ENCODE measurements around the gene IDH1.
"Not testable (repeated sequence)": the region's sequence is repeated elsewhere in the genome, so short reads cannot be mapped to it uniquely, and the experiment has no call there.

The IDH1 gene

GRCh38 chr2:208278549-208278948, 23.7 kb upstream of the IDH1 start:
- Histone ChIP-seq H3K4me1 (ENCODE audit: control insufficient read depth in 1 of 2, insufficient read depth in 2 of 2, low read length in 2 of 2) (no peaks in the 10 kb centered on the region), H3K27ac (ENCODE audit: low read length) (no peak overlapping the region), H3K4me3 (ENCODE audit: low read depth in 1 of 2, low read length in 2 of 2) (no peak overlapping the region), H3K36me3 (ENCODE audit: control insufficient read depth in 1 of 2, insufficient read depth in 2 of 2, low read length in 2 of 2) (peaks cover 56 to 66% of the 10 kb centered on the region in 2 donors), H3K9me3 (ENCODE audit: control insufficient read depth in 1 of 2, low read length in 2 of 2) (no peaks in the 10 kb centered on the region), H3K27me3 (ENCODE audit: low read depth, low read length) (no peaks in the 10 kb centered on the region)

GRCh38 chr2:208274748-208275147, 19.9 kb upstream of the IDH1 start:
- Histone ChIP-seq H3K4me3 (ENCODE audit: low read depth in 1 of 2, low read length in 2 of 2) (no peak overlapping the region), H3K27ac (ENCODE audit: low read length) (no peak overlapping the region), H3K4me1 (ENCODE audit: control insufficient read depth in 1 of 2, insufficient read depth in 2 of 2, low read length in 2 of 2) (peaks cover 0 to under 1% of the 10 kb centered on the region in 2 donors), H3K9me3 (ENCODE audit: control insufficient read depth in 1 of 2, low read length in 2 of 2) (no peaks in the 10 kb centered on the region), H3K36me3 (ENCODE audit: control insufficient read depth in 1 of 2, insufficient read depth in 2 of 2, low read length in 2 of 2) (peaks cover 39 to 53% of the 10 kb centered on the region in 2 donors), H3K27me3 (ENCODE audit: low read depth, low read length) (no peaks in the 10 kb centered on the region)

GRCh38 chr2:208269091-208269490, 14.2 kb upstream of the IDH1 start:
- no peak overlapping the region for H3K27ac ChIP-seq (ENCODE audit: low read length)
- no peaks in the 10 kb centered on the region for H3K9me3 ChIP-seq (ENCODE audit: control insufficient read depth in 1 of 2, low read length in 2 of 2)
- no peak overlapping the region for H3K4me3 ChIP-seq (ENCODE audit: low read depth in 1 of 2, low read length in 2 of 2)

GRCh38 chr2:208268156-208268952, 13.5 kb upstream of the IDH1 start:
- Histone ChIP-seq H3K27ac (ENCODE audit: low read length) (no peak overlapping the region), H3K9me3 (ENCODE audit: control insufficient read depth in 1 of 2, low read length in 2 of 2) (no peaks in the 10 kb centered on the region)

More at GRCh38 chr2:208269091-208269490, 14.2 kb upstream of the IDH1 start:
- Histone ChIP-seq H3K4me1 (ENCODE audit: control insufficient read depth in 1 of 2, insufficient read depth in 2 of 2, low read length in 2 of 2) (peaks cover 9 to 37% of the 10 kb centered on the region in 2 donors), H3K36me3 (ENCODE audit: control insufficient read depth in 1 of 2, insufficient read depth in 2 of 2, low read length in 2 of 2) (peaks cover 7 to 14% of the 10 kb centered on the region in 2 donors), H3K27me3 (ENCODE audit: low read depth, low read length) (no peaks in the 10 kb centered on the region)

GRCh38 chr2:208267526-208267925, 12.7 kb upstream of the IDH1 start:
- H3K9me3 ChIP-seq (ENCODE audit: control insufficient read depth in 1 of 2, low read length in 2 of 2); H3K27me3 ChIP-seq (ENCODE audit: low read depth, low read length); H3K27ac ChIP-seq (ENCODE audit: low read length); H3K36me3 ChIP-seq (ENCODE audit: control insufficient read depth in 1 of 2, insufficient read depth in 2 of 2, low read length in 2 of 2): not testable (repeated sequence)
- peaks cover 9 to 37% of the 10 kb centered on the region in 2 donors for H3K4me1 ChIP-seq (ENCODE audit: control insufficient read depth in 1 of 2, insufficient read depth in 2 of 2, low read length in 2 of 2)
- H3K4me3 ChIP-seq (ENCODE audit: low read depth in 1 of 2, low read length in 2 of 2), result peak overlapping the region in 1 of 2 donors; percentile 87

More at GRCh38 chr2:208268156-208268952, 13.5 kb upstream of the IDH1 start:
- Histone ChIP-seq H3K4me3 (ENCODE audit: low read depth in 1 of 2, low read length in 2 of 2) (no peak overlapping the region), H3K27me3 (ENCODE audit: low read depth, low read length) (no peaks in the 10 kb centered on the region), H3K36me3 (ENCODE audit: control insufficient read depth in 1 of 2, insufficient read depth in 2 of 2, low read length in 2 of 2) (peaks cover 0 to 7% of the 10 kb centered on the region in 2 donors), H3K4me1 (ENCODE audit: control insufficient read depth in 1 of 2, insufficient read depth in 2 of 2, low read length in 2 of 2) (peaks cover 9 to 37% of the 10 kb centered on the region in 2 donors)

GRCh38 chr2:208266936-208267335, 12.1 kb upstream of the IDH1 start:
- H3K9me3 ChIP-seq (ENCODE audit: control insufficient read depth in 1 of 2, low read length in 2 of 2), result no peaks in the 10 kb centered on the region
- peaks cover 0 to 6% of the 10 kb centered on the region in 2 donors for H3K36me3 ChIP-seq (ENCODE audit: control insufficient read depth in 1 of 2, insufficient read depth in 2 of 2, low read length in 2 of 2)
- H3K4me1 ChIP-seq (ENCODE audit: control insufficient read depth in 1 of 2, insufficient read depth in 2 of 2, low read length in 2 of 2), result peaks cover 9 to 37% of the 10 kb centered on the region in 2 donors
- H3K27ac ChIP-seq (ENCODE audit: low read length), result peak overlapping the region; percentile 96
- no peaks in the 10 kb centered on the region for H3K27me3 ChIP-seq (ENCODE audit: low read depth, low read length)
- peak overlapping the region; percentile 87 to 93 for H3K4me3 ChIP-seq (ENCODE audit: low read depth in 1 of 2, low read length in 2 of 2)

- Histone ChIP-seq H3K27ac (ENCODE audit: low read length) (peak overlapping the region; percentile 96), H3K27me3 (ENCODE audit: low read depth, low read length) (no peaks in the 10 kb centered on the region), H3K4me3 (ENCODE audit: low read depth in 1 of 2, low read length in 2 of 2) (peak overlapping the region; percentile 87 to 93), H3K9me3 (ENCODE audit: control insufficient read depth in 1 of 2, low read length in 2 of 2) (no peaks in the 10 kb centered on the region), H3K36me3 (ENCODE audit: control insufficient read depth in 1 of 2, insufficient read depth in 2 of 2, low read length in 2 of 2) (peaks cover 0 to 3% of the 10 kb centered on the region in 2 donors), H3K4me1 (ENCODE audit: control insufficient read depth in 1 of 2, insufficient read depth in 2 of 2, low read length in 2 of 2) (peaks cover 9 to 37% of the 10 kb centered on the region in 2 donors)
Measured at GRCh38 chr2:208266553-208266893, 11.7 kb upstream of the IDH1 start.

GRCh38 chr2:208265801-208266552, 11.1 kb upstream of the IDH1 start, which contains the start of gene PIKFYVE:
PIKFYVE (plus strand) TSS chr2:208266255; CDS start chr2:208271520, 5,265 bp downstream.
- Histone ChIP-seq H3K4me1 (ENCODE audit: control insufficient read depth in 1 of 2, insufficient read depth in 2 of 2, low read length in 2 of 2) (peaks cover 9 to 37% of the 10 kb centered on the region in 2 donors), H3K4me3 (ENCODE audit: low read depth in 1 of 2, low read length in 2 of 2) (peak within 1 kb of the TSS; percentile 87 to 93), H3K36me3 (ENCODE audit: control insufficient read depth in 1 of 2, insufficient read depth in 2 of 2, low read length in 2 of 2) (no peaks in the 10 kb centered on the region), H3K27ac (ENCODE audit: low read length) (peak within 1 kb of the TSS; percentile 96), H3K9me3 (ENCODE audit: control insufficient read depth in 1 of 2, low read length in 2 of 2) (no peaks in the 10 kb centered on the region), H3K27me3 (ENCODE audit: low read depth, low read length) (no peaks in the 10 kb centered on the region)

GRCh38 chr2:208265371-208265800, 10.5 kb upstream of the IDH1 start:
- Histone ChIP-seq H3K27ac (ENCODE audit: low read length) (peak overlapping the region; percentile 88), H3K9me3 (ENCODE audit: control insufficient read depth in 1 of 2, low read length in 2 of 2) (no peaks in the 10 kb centered on the region), H3K4me1 (ENCODE audit: control insufficient read depth in 1 of 2, insufficient read depth in 2 of 2, low read length in 2 of 2) (peaks cover 9 to 37% of the 10 kb centered on the region in 2 donors), H3K27me3 (ENCODE audit: low read depth, low read length) (no peaks in the 10 kb centered on the region), H3K36me3 (ENCODE audit: control insufficient read depth in 1 of 2, insufficient read depth in 2 of 2, low read length in 2 of 2) (no peaks in the 10 kb centered on the region), H3K4me3 (ENCODE audit: low read depth in 1 of 2, low read length in 2 of 2) (peak overlapping the region; percentile 87 to 93)

GRCh38 chr2:208256849-208257813, 2.3 kb upstream of the IDH1 start:
- H3K27ac ChIP-seq (ENCODE audit: low read length), result not testable (repeated sequence)

More at GRCh38 chr2:208256849-208257813, 2.3 kb upstream of the IDH1 start:
- not testable (repeated sequence) for H3K27me3 ChIP-seq (ENCODE audit: low read depth, low read length); H3K9me3 ChIP-seq (ENCODE audit: control insufficient read depth in 1 of 2, low read length in 2 of 2); H3K4me3 ChIP-seq (ENCODE audit: low read depth in 1 of 2, low read length in 2 of 2); H3K36me3 ChIP-seq (ENCODE audit: control insufficient read depth in 1 of 2, insufficient read depth in 2 of 2, low read length in 2 of 2)
- H3K4me1 ChIP-seq (ENCODE audit: control insufficient read depth in 1 of 2, insufficient read depth in 2 of 2, low read length in 2 of 2), result peaks cover 17 to 18% of the 10 kb centered on the region in 2 donors
